DND-41 (cell line): ENCODE results near the gene GRM7.

Experiments used
- ATAC-seq: fragments of 200-7000 bp; cut with Tn5 transposase; 3 replicates; pipeline ENCODE4 v1.9.1; 2021; ENCODE audit warnings: low read depth; ENCODE audit not compliant: insufficient read depth
- DNase-seq: peaks from one replicate; pipeline ENCODE4 v3.0.0-alpha.2; 2020
- H2AFZ ChIP-seq: 2 replicates; pipeline ENCODE4 v1.6.0; 2012; ENCODE audit warnings: low read depth, low read length
- H3K27ac ChIP-seq: 2 replicates; pipeline ENCODE4 v1.5.1; 2012; ENCODE audit warnings: low read length, inconsistent platforms
- H3K27me3 ChIP-seq: fragments of 200-600 bp; sonication (generic); 2 replicates; pipeline ENCODE4 v1.6.0; 2012; ENCODE audit warnings: low read length, mild to moderate bottlenecking, inconsistent platforms; ENCODE audit not compliant: insufficient read depth, poor library complexity
- H3K36me3 ChIP-seq: 2 replicates; pipeline ENCODE4 v1.5.1; 2012; ENCODE audit warnings: low read length, inconsistent platforms; ENCODE audit not compliant: insufficient read depth
- H3K4me1 ChIP-seq: 2 replicates; pipeline ENCODE4 v1.5.1; 2012; ENCODE audit warnings: mild to moderate bottlenecking, low read length; ENCODE audit not compliant: insufficient read depth
- H3K4me2 ChIP-seq: 2 replicates; pipeline ENCODE4 v1.6.0; 2012; ENCODE audit warnings: mild to moderate bottlenecking, moderate library complexity, low read length, inconsistent platforms; ENCODE audit not compliant: insufficient read depth
- H3K4me3 ChIP-seq, 2 experiments: fragments of 200-600 bp in 1 of 2; shearing (Covaris generic) in 1 of 2; 2 replicates each; pipeline ENCODE4 v1.5.1; 2012 to 2016; ENCODE audit warnings: inconsistent platforms in 2 of 2, low read length in 2 of 2, mild to moderate bottlenecking in 2 of 2, low read depth in 1 of 2, moderate library complexity in 1 of 2
- H3K79me2 ChIP-seq: 2 replicates; pipeline ENCODE4 v1.6.0; 2012; ENCODE audit warnings: low read length, inconsistent platforms; ENCODE audit not compliant: insufficient read depth
- H3K9ac ChIP-seq: 2 replicates; pipeline ENCODE4 v1.6.0; 2012; ENCODE audit warnings: low read depth, mild to moderate bottlenecking, inconsistent platforms, low read length, moderate library complexity
- H3K9me3 ChIP-seq: 2 replicates; pipeline ENCODE4 v1.5.1; 2012; ENCODE audit warnings: low read length, moderate library complexity, mild to moderate bottlenecking, inconsistent platforms; ENCODE audit not compliant: insufficient read depth, severe bottlenecking
- H4K20me1 ChIP-seq: 2 replicates; pipeline ENCODE4 v1.6.0; 2012; ENCODE audit warnings: low read length; ENCODE audit not compliant: insufficient read depth
- CTCF ChIP-seq: IDR thresholded peaks from 2 replicates; pipeline ENCODE4 v1.5.1; 2012; ENCODE audit warnings: borderline replicate concordance, low read length, moderate library complexity, mild to moderate bottlenecking; ENCODE audit not compliant: poor library complexity, severe bottlenecking; ENCODE audit errors: extremely low read depth
- EZH2 ChIP-seq: IDR thresholded peaks from 3 replicates; pipeline ENCODE4 v1.6.1; 2012; ENCODE audit warnings: borderline replicate concordance, low read depth, mild to moderate bottlenecking, moderate library complexity, low read length, inconsistent platforms; ENCODE audit not compliant: severe bottlenecking

The GRM7 gene

DNA sequence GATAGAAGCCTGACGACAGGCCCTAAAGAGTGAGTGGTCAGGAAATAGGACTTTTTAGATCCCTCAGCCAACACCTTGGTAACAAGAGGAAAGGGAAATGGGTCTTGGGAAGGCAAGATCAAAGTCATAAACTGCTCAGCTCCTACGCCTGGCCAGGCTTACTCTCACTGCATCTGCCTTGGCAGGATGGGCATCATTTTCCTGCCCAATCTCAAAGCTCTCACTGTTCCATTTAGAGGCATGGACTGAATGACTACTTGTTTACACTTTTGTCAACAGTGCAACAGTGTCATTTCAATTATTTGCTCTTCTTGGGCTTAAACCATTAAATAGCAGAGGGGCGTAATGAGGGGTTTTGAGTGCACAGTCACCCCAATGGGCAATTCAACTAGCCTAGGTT lies 808.7 kb downstream of the GRM7 start:
- Histone ChIP-seq H3K9ac (no peak overlapping the region), H3K4me3 (no peak overlapping the region), H3K4me1 (no peaks in the 10 kb centered on the region), H3K9me3 (no peaks in the 10 kb centered on the region), H4K20me1 (no peaks in the 10 kb centered on the region), H3K27ac (no peak overlapping the region), H2AFZ (no peak overlapping the region), H3K79me2 (no peaks in the 10 kb centered on the region), H3K36me3 (no peaks in the 10 kb centered on the region), H3K4me2 (no peak overlapping the region), H3K27me3 (no peaks in the 10 kb centered on the region)
- TF ChIP-seq CTCF (no peak), EZH2 (no peak)
- no peak for ATAC-seq
- DNase-seq = no peak

- no peak for TF ChIP-seq CTCF
- no peak overlapping the region for H3K27ac ChIP-seq
- no peak overlapping the region for H3K4me2 ChIP-seq
- no peak overlapping the region for H3K4me3 ChIP-seq
- H3K36me3 ChIP-seq = no peaks in the 10 kb centered on the region
- H3K79me2 ChIP-seq = no peaks in the 10 kb centered on the region
- H2AFZ ChIP-seq = no peak overlapping the region
- no peak overlapping the region for H3K9ac ChIP-seq
- H3K27me3 ChIP-seq = no peaks in the 10 kb centered on the region
- H4K20me1 ChIP-seq = no peaks in the 10 kb centered on the region
- no peaks in the 10 kb centered on the region for H3K9me3 ChIP-seq
- DNase-seq (no peak), ATAC-seq (no peak)
- H3K4me1 ChIP-seq = no peaks in the 10 kb centered on the region
Observed at GRCh38 chr3:7678521-7678920, 817.6 kb downstream of the GRM7 start.

DNA sequence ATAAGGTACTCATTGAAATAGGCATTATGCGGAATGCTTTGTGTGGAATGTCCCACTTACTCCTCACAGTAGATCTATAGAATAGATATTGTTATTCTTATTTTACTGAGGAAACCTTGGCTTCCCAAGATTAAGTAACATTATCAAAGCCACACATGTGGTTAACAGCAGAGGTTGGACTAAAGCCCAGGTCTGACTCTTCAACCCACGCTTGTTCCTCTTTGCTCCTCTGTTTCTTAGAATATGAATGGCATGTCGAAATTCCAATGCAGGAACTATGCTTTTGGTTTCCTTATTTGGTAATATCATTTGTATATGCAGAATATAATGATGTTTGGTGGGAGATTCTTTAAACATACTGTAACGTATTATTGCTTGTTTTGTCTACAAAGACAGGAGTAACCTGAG lies 821.9 kb downstream of the GRM7 start:
- no peaks in the 10 kb centered on the region for H3K27me3 ChIP-seq
- H4K20me1 ChIP-seq = no peaks in the 10 kb centered on the region
- H3K9me3 ChIP-seq = peaks cover 6% of the 10 kb centered on the region
- no peaks in the 10 kb centered on the region for H3K79me2 ChIP-seq
- H3K4me3 ChIP-seq = no peak overlapping the region
- no peaks in the 10 kb centered on the region for H3K36me3 ChIP-seq
- ATAC-seq (no peak), DNase-seq (no peak)
- H3K4me2 ChIP-seq = no peak overlapping the region
- H3K27ac ChIP-seq = no peak overlapping the region
- H3K4me1 ChIP-seq = no peaks in the 10 kb centered on the region
- TF ChIP-seq CTCF = no peak
- no peak for TF ChIP-seq EZH2
- H2AFZ ChIP-seq = no peak overlapping the region
- H3K9ac ChIP-seq = no peak overlapping the region

GRCh38 chr3:7683426-7683825 lies 822.5 kb downstream of the GRM7 start:
- DNase-seq = no peak
- no peak overlapping the region for H3K27ac ChIP-seq

More at GRCh38 chr3:7683426-7683825, 822.5 kb downstream of the GRM7 start:
- Histone ChIP-seq H3K4me1 (no peaks in the 10 kb centered on the region), H3K9ac (no peak overlapping the region), H3K36me3 (no peaks in the 10 kb centered on the region), H3K79me2 (no peaks in the 10 kb centered on the region), H3K4me2 (no peak overlapping the region), H3K4me3 (no peak overlapping the region), H3K9me3 (peaks cover 6% of the 10 kb centered on the region), H3K27me3 (no peaks in the 10 kb centered on the region), H2AFZ (no peak overlapping the region), H4K20me1 (no peaks in the 10 kb centered on the region)
- TF ChIP-seq EZH2 (no peak), CTCF (no peak)
- no peak for ATAC-seq
